Activated naive CD8-positive, alpha-beta T cell (primary cell): ENCODE data around the gene DSCAML1.

Experiments used
- H3K27ac Mint-ChIP-seq: one replicate; pipeline ENCODE4 v1.8.0; 2021; ENCODE audit warnings: mixed read lengths
- H3K27me3 Mint-ChIP-seq: one replicate; pipeline ENCODE4 v1.8.0; 2021; ENCODE audit warnings: mixed read lengths
- H3K36me3 Mint-ChIP-seq: one replicate; pipeline ENCODE4 v1.8.0; 2021; ENCODE audit warnings: mixed read lengths
- H3K4me1 Mint-ChIP-seq: one replicate; pipeline ENCODE4 v1.8.0; 2021; ENCODE audit warnings: low read depth, mixed read lengths
- H3K4me3 Mint-ChIP-seq: one replicate; pipeline ENCODE4 v1.8.0; 2021; ENCODE audit warnings: mild to moderate bottlenecking, mixed read lengths
- H3K9me3 Mint-ChIP-seq: one replicate; pipeline ENCODE4 v1.8.0; 2021; ENCODE audit warnings: low read depth, mixed read lengths

The DSCAML1 gene

GRCh38 chr11:117826832-117827231 is 29.8 kb upstream of the DSCAML1 start:
- no peak overlapping the region for H3K27ac Mint-ChIP-seq
- no peak overlapping the region for H3K4me3 Mint-ChIP-seq
- H3K36me3 Mint-ChIP-seq = no peaks in the 10 kb centered on the region
- no peaks in the 10 kb centered on the region for H3K27me3 Mint-ChIP-seq
- peaks cover 81% of the 10 kb centered on the region for H3K4me1 Mint-ChIP-seq
- no peaks in the 10 kb centered on the region for H3K9me3 Mint-ChIP-seq

GRCh38 chr11:117826190-117826570 is 29.2 kb upstream of the DSCAML1 start:
- Mint-ChIP-seq H3K4me3 (no peak overlapping the region), H3K4me1 (peaks cover 81% of the 10 kb centered on the region), H3K36me3 (no peaks in the 10 kb centered on the region), H3K27me3 (no peaks in the 10 kb centered on the region), H3K9me3 (no peaks in the 10 kb centered on the region), H3K27ac (no peak overlapping the region)

GRCh38 chr11:117825538-117826189 is 28.6 kb upstream of the DSCAML1 start:
- no peaks in the 10 kb centered on the region for H3K9me3 Mint-ChIP-seq
- H3K4me3 Mint-ChIP-seq = no peak overlapping the region
- H3K27ac Mint-ChIP-seq = no peak overlapping the region

GRCh38 chr11:117824571-117825537 is 27.8 kb upstream of the DSCAML1 start, which contains the start of gene FXYD2:
FXYD2 (minus strand) TSS chr11:117824744; CDS start chr11:117824678, 66 bp downstream.
- peaks cover 69% of the 10 kb centered on the region for H3K4me1 Mint-ChIP-seq
- H3K27me3 Mint-ChIP-seq = no peaks in the 10 kb centered on the region
- H3K9me3 Mint-ChIP-seq = no peaks in the 10 kb centered on the region
- peak within 1 kb of the TSS; percentile 75 for H3K27ac Mint-ChIP-seq
- H3K4me3 Mint-ChIP-seq = no peak within 1 kb of the TSS
- H3K36me3 Mint-ChIP-seq = no peaks in the 10 kb centered on the region

More at GRCh38 chr11:117825538-117826189, 28.6 kb upstream of the DSCAML1 start:
- Mint-ChIP-seq H3K36me3 (no peaks in the 10 kb centered on the region), H3K4me1 (peaks cover 77% of the 10 kb centered on the region), H3K27me3 (no peaks in the 10 kb centered on the region)

GRCh38 chr11:117823946-117824420 is 27.0 kb upstream of the DSCAML1 start:
- H3K4me3 Mint-ChIP-seq = no peak overlapping the region
- no peaks in the 10 kb centered on the region for H3K36me3 Mint-ChIP-seq
- H3K4me1 Mint-ChIP-seq = peaks cover 63% of the 10 kb centered on the region
- no peaks in the 10 kb centered on the region for H3K27me3 Mint-ChIP-seq
- no peaks in the 10 kb centered on the region for H3K9me3 Mint-ChIP-seq
- H3K27ac Mint-ChIP-seq = peak overlapping the region; percentile 75

- Mint-ChIP-seq H3K27ac (peak overlapping the region; percentile 75), H3K4me1 (peaks cover 64% of the 10 kb centered on the region), H3K36me3 (no peaks in the 10 kb centered on the region), H3K9me3 (no peaks in the 10 kb centered on the region), H3K4me3 (peak overlapping the region; percentile 61), H3K27me3 (no peaks in the 10 kb centered on the region)
These were observed 26.4 kb upstream of the DSCAML1 start for GRCh38 chr11:117823294-117823945.

GRCh38 chr11:117822074-117823033 is 25.3 kb upstream of the DSCAML1 start:
- Mint-ChIP-seq H3K4me1 (peaks cover 65% of the 10 kb centered on the region), H3K36me3 (no peaks in the 10 kb centered on the region), H3K9me3 (no peaks in the 10 kb centered on the region), H3K27me3 (no peaks in the 10 kb centered on the region), H3K27ac (peak overlapping the region; percentile 84), H3K4me3 (peak overlapping the region; percentile 61)

- H3K36me3 Mint-ChIP-seq = no peaks in the 10 kb centered on the region
- no peaks in the 10 kb centered on the region for H3K27me3 Mint-ChIP-seq
- no peaks in the 10 kb centered on the region for H3K9me3 Mint-ChIP-seq
- peak overlapping the region; percentile 84 for H3K27ac Mint-ChIP-seq
- no peak overlapping the region for H3K4me3 Mint-ChIP-seq
- H3K4me1 Mint-ChIP-seq = peaks cover 67% of the 10 kb centered on the region
These were observed 24.4 kb upstream of the DSCAML1 start for GRCh38 chr11:117821431-117821830.

GRCh38 chr11:117820516-117820915 is 23.5 kb upstream of the DSCAML1 start:
- Mint-ChIP-seq H3K4me1 (peaks cover 69% of the 10 kb centered on the region), H3K9me3 (no peaks in the 10 kb centered on the region), H3K27ac (no peak overlapping the region), H3K36me3 (no peaks in the 10 kb centered on the region), H3K27me3 (no peaks in the 10 kb centered on the region), H3K4me3 (no peak overlapping the region)

GRCh38 chr11:117820071-117820470 is 23.1 kb upstream of the DSCAML1 start:
- Mint-ChIP-seq H3K36me3 (no peaks in the 10 kb centered on the region), H3K4me3 (no peak overlapping the region), H3K4me1 (peaks cover 69% of the 10 kb centered on the region), H3K27me3 (no peaks in the 10 kb centered on the region), H3K27ac (peak overlapping the region; percentile 47), H3K9me3 (no peaks in the 10 kb centered on the region)

GRCh38 chr11:117819096-117820040 is 22.4 kb upstream of the DSCAML1 start:
- peaks cover 69% of the 10 kb centered on the region for H3K4me1 Mint-ChIP-seq
- no peaks in the 10 kb centered on the region for H3K9me3 Mint-ChIP-seq
- H3K27me3 Mint-ChIP-seq = no peaks in the 10 kb centered on the region
- H3K27ac Mint-ChIP-seq = peak overlapping the region; percentile 94
- H3K36me3 Mint-ChIP-seq = no peaks in the 10 kb centered on the region
- H3K4me3 Mint-ChIP-seq = no peak overlapping the region

- no peaks in the 10 kb centered on the region for H3K27me3 Mint-ChIP-seq
- peak overlapping the region; percentile 94 for H3K27ac Mint-ChIP-seq
- H3K4me1 Mint-ChIP-seq = peaks cover 68% of the 10 kb centered on the region
- peak overlapping the region; percentile 58 for H3K4me3 Mint-ChIP-seq
- H3K36me3 Mint-ChIP-seq = no peaks in the 10 kb centered on the region
- no peaks in the 10 kb centered on the region for H3K9me3 Mint-ChIP-seq
These were observed 21.2 kb upstream of the DSCAML1 start for GRCh38 chr11:117818041-117818873.
